GM21526 (cell line): Measurements from ENCODE around the gene MST1R.
"Not testable (repeated sequence)": the region's sequence is repeated elsewhere in the genome, so short reads cannot be mapped to it uniquely, and the experiment has no call there.

Source experiments
- ATAC-seq: cut with Tn5 transposase; IDR thresholded peaks from one replicate; pipeline ENCODE4 v1.9.1; 2021; ENCODE audit warnings: moderate library complexity; ENCODE audit not compliant: unreplicated experiment, low FRiP score

The MST1R gene

GRCh38 chr3:49912881-49913281 lies 9.2 kb upstream of the MST1R start:
- ATAC-seq: no peak

DNA sequence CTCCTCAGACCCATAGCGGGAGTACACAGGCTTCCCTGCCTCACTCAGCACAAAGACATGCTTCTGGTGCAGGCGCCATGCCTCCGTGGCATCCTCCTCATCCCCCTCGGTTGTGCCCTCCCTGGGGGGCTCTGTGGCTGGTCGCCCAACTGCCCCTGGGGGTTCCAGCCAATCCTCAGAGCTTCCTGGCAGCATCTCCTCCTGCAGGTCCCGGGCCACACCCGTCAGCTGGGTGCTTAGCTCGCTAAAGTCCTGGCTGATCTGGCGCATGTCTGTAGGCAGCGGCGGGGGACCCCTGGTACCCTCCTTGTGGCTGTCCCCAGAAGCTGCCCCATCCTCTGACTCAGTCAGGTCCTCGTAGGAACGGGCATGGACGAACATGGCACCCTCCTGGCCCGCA lies 7.9 kb upstream of the MST1R start:
- no peak for ATAC-seq

GRCh38 chr3:49911124-49911420 lies 7.4 kb upstream of the MST1R start:
- no peak for ATAC-seq

DNA sequence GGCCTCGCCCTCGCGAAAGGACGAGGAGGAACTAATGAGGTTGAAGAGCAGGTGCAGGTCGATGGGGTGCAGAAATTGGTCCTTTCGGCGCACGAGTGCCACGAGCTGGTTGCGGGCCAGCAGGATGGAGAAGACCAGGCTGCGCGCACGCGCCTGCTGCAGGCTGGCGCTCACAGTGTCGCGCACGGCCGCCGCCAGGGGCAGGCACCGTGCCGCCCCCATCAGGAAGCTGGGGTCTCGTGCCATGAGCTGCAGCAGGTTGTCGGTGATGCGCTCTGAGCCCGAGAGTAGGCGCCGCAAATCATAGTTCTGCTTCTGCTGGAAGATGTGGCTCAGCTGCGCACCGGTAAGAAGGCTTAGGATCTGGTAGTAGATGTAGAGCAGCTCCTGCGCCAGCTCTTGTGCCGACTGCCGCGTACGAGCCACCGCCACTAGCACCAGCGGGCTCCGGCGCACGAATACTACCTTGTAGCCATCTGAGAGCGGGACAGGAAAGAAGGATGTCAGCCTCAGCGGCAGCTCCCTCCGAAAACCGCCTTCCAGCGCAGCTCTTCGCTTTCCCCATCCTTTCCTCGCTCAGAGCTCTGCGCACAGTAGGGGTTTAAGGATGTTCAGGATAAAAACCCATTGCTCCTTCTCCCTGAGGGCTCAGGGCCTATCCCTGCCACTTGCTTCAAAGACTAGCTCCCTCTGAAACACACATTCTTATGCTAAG lies 6.9 kb upstream of the MST1R start:
- ATAC-seq: no peak

- no peak for ATAC-seq
Observed at GRCh38 chr3:49908373-49909199, 4.9 kb upstream of the MST1R start.

GRCh38 chr3:49906073-49906743 lies 2.5 kb upstream of the MST1R start:
- ATAC-seq: peak; percentile 37

GRCh38 chr3:49904448-49904847 lies 775 bp upstream of the MST1R start:
- ATAC-seq: not testable (repeated sequence)

- no peak for ATAC-seq
Observed at GRCh38 chr3:49902511-49903345, 945 bp downstream of the MST1R start.

- ATAC-seq: no peak
Observed at GRCh38 chr3:49901366-49902339, 2.0 kb downstream of the MST1R start.

DNA sequence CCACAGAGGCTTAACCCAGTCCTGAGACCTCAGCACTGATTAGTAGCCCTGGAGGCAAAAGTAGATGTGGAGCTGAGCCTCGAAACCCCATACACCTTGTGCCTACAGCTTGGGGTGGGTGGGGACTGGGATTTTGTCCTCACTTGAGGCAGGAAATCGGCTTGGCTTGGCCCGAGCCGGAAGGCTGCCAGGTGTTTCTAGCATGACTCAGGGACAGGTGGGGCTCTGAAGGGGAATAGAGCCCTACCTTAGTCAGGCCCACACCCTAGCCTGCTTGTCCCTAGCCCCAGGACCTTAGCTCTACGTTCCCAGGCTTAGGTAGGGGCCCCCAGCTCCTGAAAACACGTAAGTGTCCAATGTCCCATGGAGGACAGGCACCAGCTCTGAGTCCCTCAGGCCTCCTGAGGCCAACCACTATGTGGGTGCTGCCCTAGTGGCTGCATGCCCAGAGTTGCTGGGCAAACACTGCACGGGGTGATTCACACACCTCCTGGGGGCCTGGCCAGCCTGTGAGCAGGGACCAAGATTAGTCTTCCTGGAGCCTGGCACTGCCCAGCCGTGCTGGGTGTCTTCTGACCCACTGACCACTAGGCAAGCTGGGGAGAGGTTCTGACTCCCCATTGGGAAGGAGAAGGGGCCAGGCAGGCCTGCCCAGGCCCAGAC lies 3.1 kb downstream of the MST1R start:
- no peak for ATAC-seq

- no peak for ATAC-seq
Observed at GRCh38 chr3:49899815-49900214, 3.9 kb downstream of the MST1R start.

DNA sequence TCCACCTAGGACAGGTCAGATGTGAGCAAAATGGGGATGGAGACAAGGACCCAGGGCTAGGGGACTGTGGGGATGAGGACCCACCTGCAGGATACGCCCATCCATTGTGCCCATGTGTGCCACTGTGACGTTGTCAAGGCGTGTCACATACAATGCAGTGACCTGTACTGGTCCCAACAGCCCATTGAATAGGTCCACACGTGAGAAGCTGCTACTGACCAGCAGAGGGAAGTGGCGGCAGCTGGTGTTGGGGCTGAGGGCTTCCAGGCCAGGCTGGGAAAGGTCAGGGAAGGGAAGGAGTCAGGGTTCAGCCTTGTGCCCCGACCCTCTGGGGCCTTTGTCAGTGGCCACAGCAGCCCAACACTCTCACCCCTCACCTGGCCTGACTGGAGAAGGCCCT lies 4.7 kb downstream of the MST1R start:
- ATAC-seq: no peak

- no peak for ATAC-seq
Observed at GRCh38 chr3:49896345-49896744, 7.3 kb downstream of the MST1R start.

DNA sequence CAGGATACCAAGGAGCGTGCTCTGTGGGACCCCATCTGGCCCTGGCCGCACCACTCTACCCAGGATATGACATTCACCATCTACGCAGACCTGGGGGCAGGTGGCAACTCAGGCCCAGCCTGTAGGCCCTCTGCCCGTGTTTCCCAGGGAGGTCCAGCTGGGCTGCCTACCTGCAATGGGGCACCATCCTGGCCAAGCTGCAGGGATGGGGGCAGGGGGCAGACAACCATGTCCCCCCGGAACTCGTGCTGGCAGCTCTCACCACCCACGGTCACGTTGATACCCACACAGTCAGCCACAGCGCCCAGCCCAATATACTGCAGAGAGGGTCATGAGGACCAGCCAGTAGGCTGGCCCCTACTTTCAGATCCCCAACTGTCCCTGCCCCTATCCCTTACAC lies 7.9 kb downstream of the MST1R start:
- no peak for ATAC-seq

DNA sequence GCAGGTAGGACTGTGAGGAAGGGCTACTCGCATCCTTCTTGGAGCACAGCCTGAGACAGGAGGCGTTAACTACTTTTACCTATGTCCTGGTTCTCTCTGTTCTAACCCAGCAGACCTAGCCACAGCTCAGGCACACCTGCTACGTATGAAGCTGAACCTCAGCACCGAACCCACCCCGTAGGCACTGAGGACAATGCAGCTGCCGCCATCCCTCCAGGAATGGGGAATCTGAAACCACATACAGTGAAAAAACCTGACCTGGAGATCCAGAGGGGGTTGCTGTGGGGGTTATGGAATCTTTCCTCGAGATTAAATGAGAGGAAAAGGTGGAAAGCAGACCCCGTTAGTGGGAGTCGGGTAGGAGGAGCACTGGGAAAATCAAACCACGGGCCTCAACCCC lies 14.4 kb downstream of the MST1R start:
- no peak for ATAC-seq

DNA sequence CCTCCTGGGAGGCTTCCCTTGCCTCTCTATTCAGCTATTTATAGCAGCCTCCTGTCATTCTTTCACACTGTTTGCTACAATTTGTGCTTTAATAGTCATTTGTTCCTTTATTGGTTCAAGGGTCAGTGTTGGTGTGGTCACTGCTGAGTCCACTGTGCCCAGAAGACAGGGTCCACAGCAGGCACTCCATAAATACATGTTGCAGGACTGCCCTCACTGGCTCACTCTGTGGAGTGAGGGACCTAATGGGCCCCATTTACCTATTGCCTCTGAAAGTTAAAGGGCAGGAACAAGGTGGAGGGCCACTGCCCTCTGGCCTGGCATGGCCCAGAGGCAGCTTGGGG lies 16.8 kb downstream of the MST1R start:
- no peak for ATAC-seq

- no peak for ATAC-seq
Observed at GRCh38 chr3:49883998-49884397, 19.7 kb downstream of the MST1R start.

DNA sequence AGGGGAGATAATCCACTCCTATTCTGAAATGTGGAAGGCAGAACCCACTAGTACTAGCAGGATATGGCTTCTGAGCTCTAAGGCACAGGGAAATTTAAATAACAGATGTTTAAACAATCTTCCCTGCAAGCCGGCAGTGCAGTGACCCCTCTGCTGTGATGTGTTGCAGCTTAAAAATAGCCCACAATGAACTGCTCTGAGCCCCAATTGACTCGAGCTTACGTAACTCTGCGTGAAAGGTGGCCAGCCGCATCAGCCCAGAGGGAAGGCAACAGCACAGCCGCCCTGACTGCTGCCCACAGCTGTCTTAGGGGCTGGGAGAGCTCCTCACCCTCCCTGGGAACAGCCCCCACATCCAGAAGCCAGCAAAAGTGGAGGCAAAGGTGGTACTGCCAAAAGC lies 21.5 kb downstream of the MST1R start:
- ATAC-seq: no peak

GRCh38 chr3:49880581-49881315 lies 22.9 kb downstream of the MST1R start:
- ATAC-seq: no peak
